HepG2 (cell line): ENCODE data around the gene MPZL3. TPM values are rescaled to one million over a fixed set of nuclear protein-coding genes. Genes with fewer than 3 reads are reported as not detected.

Source experiments
- DMAP1 ChIP-seq: IDR thresholded peaks from 2 replicates; pipeline ENCODE4 v1.6.1; 2016
- ZNF629 ChIP-seq: sonication (generic); formaldehyde crosslinking; conservative IDR thresholded peaks from 2 replicates; pipeline ENCODE4 v1.5.0; 2020; ENCODE audit warnings: missing genetic modification reagents
- ZNF883 ChIP-seq: sonication (generic); formaldehyde crosslinking; IDR thresholded peaks from 2 replicates; pipeline ENCODE4 v1.5.1; 2020; ENCODE audit warnings: mild to moderate bottlenecking, missing genetic modification reagents; ENCODE audit errors: not compliant biosample characterization
- polyA plus RNA-seq, 8 experiments: library from polyadenylated mRNA; depleted of rRNA in 3 of 8; stranded (reverse) in 7 of 8; unstranded in 1 of 8; fragments of >200 nt; fragmentation: Illumina TruSeq in 4 of 8; extraction: Trizol in 4 of 8; gene quantifications; 2 replicates each; pipeline versions ENCODE4 v1.2.1 to v1.2.3, GENCODE V29; 2011 to 2016; ENCODE audit warnings: low read depth in 4 of 8, missing spikeins in 1 of 8, mixed read lengths in 1 of 8; ENCODE audit not compliant: insufficient read depth in 1 of 8
- total RNA-seq, 5 experiments: library from RNA; depleted of rRNA; stranded (reverse); fragments of >200 nt; fragmentation: Illumina TruSeq; extraction: Trizol; gene quantifications; 2 replicates each; pipeline ENCODE4 v1.2.3, GENCODE V29; 2016; ENCODE audit warnings: low read depth in 1 of 5
- TF ChIP-seq, protein P1 (sequence below): sonication (generic); formaldehyde crosslinking; IDR thresholded peaks from 2 replicates; pipeline ENCODE4 v1.4.0; 2020; ENCODE audit warnings: missing genetic modification reagents
- TF ChIP-seq, protein P2 (sequence below): sonication (generic); formaldehyde crosslinking; IDR thresholded peaks from 2 replicates; pipeline ENCODE4 v1.4.0; 2020; ENCODE audit warnings: missing genetic modification reagents

The MPZL3 gene
- total and polyA plus RNA-seq, 2 of the 13 experiments (the other 11 are each of a cell fraction or from before 2014, with no cell fraction given) = 5.3 to 9.3 TPM

DNA sequence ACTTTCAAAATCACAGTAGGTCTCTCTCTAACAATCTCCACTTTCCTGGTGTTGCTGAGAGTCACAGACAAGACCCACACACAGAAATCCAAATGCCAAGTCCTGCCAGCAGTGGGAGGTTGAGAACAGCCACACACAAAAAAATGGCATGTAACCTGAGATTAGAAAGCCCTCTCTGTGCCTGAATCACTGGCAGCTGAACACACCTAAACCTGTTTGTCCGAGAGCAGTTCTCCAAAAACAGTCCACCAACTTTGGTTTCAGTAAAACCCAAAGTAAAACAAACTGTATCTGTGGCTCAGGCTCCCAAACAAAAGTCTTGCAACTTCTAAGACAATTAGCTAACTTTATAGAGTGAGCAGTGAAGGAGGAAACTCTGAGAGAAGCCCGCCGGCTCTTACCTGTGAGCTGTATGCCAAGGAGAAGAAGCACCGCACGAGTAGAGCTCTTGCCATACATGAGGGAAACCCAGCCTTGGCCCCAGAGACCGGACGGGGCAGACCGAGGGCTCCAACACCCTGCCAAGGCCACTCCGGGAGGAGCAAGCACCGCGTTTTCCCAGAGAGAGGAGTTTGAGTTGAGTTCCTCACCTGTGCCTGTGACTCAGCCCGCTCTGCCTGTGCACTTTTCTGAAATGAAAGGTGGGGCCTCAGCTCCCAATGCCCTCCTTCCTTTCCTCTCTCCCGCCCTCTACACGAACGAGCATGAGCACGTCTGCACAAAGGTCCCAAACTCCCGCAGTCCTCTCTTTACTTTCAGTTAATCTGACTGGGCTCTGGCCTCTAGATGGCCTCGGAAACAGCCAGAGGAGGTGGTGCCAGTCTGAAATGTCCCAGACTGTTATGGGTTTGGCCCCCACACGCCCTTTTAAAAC lies 11.8 kb upstream of the MPZL3 start, which contains the start of gene MPZL2 (continued):
- TF ChIP-seq, protein P1, sequence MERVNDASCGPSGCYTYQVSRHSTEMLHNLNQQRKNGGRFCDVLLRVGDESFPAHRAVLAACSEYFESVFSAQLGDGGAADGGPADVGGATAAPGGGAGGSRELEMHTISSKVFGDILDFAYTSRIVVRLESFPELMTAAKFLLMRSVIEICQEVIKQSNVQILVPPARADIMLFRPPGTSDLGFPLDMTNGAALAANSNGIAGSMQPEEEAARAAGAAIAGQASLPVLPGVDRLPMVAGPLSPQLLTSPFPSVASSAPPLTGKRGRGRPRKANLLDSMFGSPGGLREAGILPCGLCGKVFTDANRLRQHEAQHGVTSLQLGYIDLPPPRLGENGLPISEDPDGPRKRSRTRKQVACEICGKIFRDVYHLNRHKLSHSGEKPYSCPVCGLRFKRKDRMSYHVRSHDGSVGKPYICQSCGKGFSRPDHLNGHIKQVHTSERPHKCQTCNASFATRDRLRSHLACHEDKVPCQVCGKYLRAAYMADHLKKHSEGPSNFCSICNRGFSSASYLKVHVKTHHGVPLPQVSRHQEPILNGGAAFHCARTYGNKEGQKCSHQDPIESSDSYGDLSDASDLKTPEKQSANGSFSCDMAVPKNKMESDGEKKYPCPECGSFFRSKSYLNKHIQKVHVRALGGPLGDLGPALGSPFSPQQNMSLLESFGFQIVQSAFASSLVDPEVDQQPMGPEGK = 0 out of 2 replicates have a peak, but pooled peaks have one; percentile 36
- TF ChIP-seq ZNF629 (CRISPR knock-in tag) = no peak
- TF ChIP-seq, protein P2, sequence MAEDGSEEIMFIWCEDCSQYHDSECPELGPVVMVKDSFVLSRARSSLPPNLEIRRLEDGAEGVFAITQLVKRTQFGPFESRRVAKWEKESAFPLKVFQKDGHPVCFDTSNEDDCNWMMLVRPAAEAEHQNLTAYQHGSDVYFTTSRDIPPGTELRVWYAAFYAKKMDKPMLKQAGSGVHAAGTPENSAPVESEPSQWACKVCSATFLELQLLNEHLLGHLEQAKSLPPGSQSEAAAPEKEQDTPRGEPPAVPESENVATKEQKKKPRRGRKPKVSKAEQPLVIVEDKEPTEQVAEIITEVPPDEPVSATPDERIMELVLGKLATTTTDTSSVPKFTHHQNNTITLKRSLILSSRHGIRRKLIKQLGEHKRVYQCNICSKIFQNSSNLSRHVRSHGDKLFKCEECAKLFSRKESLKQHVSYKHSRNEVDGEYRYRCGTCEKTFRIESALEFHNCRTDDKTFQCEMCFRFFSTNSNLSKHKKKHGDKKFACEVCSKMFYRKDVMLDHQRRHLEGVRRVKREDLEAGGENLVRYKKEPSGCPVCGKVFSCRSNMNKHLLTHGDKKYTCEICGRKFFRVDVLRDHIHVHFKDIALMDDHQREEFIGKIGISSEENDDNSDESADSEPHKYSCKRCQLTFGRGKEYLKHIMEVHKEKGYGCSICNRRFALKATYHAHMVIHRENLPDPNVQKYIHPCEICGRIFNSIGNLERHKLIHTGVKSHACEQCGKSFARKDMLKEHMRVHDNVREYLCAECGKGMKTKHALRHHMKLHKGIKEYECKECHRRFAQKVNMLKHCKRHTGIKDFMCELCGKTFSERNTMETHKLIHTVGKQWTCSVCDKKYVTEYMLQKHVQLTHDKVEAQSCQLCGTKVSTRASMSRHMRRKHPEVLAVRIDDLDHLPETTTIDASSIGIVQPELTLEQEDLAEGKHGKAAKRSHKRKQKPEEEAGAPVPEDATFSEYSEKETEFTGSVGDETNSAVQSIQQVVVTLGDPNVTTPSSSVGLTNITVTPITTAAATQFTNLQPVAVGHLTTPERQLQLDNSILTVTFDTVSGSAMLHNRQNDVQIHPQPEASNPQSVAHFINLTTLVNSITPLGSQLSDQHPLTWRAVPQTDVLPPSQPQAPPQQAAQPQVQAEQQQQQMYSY (CRISPR knock-in tag) = 0 out of 2 replicates have a peak, but pooled peaks have one; percentile 19
- peak; percentile 45; the same call in 1 of the 2 replicates for TF ChIP-seq DMAP1 (CRISPR knock-in tag)
- peak; percentile 47 for TF ChIP-seq ZNF883 (CRISPR knock-in tag)
- TF ChIP-seq, all 625 proteins: peak for 114
